CD8-positive, alpha-beta memory T cell (primary cell): Measurements from ENCODE around the gene CDK14. TPM values are rescaled to one million over a fixed set of nuclear protein-coding genes. Genes with fewer than 3 reads are reported as not detected.

Experiments used
- CTCF ChIA-PET: fragments of 350-600 bp; sonication (Branson Sonifier 250); formaldehyde crosslinking; loops from one replicate; lab custom pipeline; 2021; ENCODE audit warnings: antibody characterized with exemption; lab: Charles Lee
- POLR2A ChIA-PET: fragments of 350-600 bp; sonication (Branson Sonifier 250); formaldehyde crosslinking; loops from one replicate; lab custom pipeline; 2021; ENCODE audit warnings: antibody characterized with exemption; lab: Charles Lee
- DNase-seq, 5 donors: peaks; one replicate each; pipeline versions ENCODE4 v3.0.0 to v3.0.0-alpha.2; 2020 to 2022; ENCODE audit warnings: mixed read lengths in 1 of 5
- H3K27ac ChIP-seq: one replicate; pipeline ENCODE4 v1.7.0; 2013; ENCODE audit warnings: low read depth, mild to moderate bottlenecking, low read length, moderate library complexity
- H3K27me3 ChIP-seq: 2 replicates; pipeline ENCODE4 v1.7.0; 2013; ENCODE audit warnings: low read length, mild to moderate bottlenecking; ENCODE audit not compliant: insufficient read depth, poor library complexity, severe bottlenecking
- H3K36me3 ChIP-seq: 2 replicates; pipeline ENCODE4 v1.7.0; 2013; ENCODE audit warnings: mild to moderate bottlenecking, low read length, moderate library complexity; ENCODE audit not compliant: insufficient read depth
- H3K4me1 ChIP-seq: 2 replicates; pipeline ENCODE4 v1.7.0; 2013; ENCODE audit warnings: mild to moderate bottlenecking, low read length, moderate library complexity; ENCODE audit not compliant: insufficient read depth
- H3K4me3 ChIP-seq: 2 replicates; pipeline ENCODE4 v1.7.0; 2013; ENCODE audit warnings: mild to moderate bottlenecking, low read length
- H3K9me3 ChIP-seq: 2 replicates; pipeline ENCODE4 v1.7.0; 2013; ENCODE audit warnings: mild to moderate bottlenecking, low read length
- H3K27ac Mint-ChIP-seq, 8 donors: one replicate each; pipeline ENCODE4 v1.8.0; 2020 to 2021; ENCODE audit warnings: mixed read lengths in 8 of 8, mild to moderate bottlenecking in 6 of 8, inconsistent platforms in 3 of 8, moderate library complexity in 3 of 8
- H3K27me3 Mint-ChIP-seq, 2 donors: one replicate each; pipeline ENCODE4 v1.8.0; 2020 to 2021; ENCODE audit warnings: mixed read lengths in 2 of 2, mild to moderate bottlenecking in 1 of 2, moderate library complexity in 1 of 2
- H3K36me3 Mint-ChIP-seq, 3 donors: one replicate each; pipeline ENCODE4 v1.8.0; 2020 to 2021; ENCODE audit warnings: mixed read lengths in 3 of 3, inconsistent platforms in 1 of 3, mild to moderate bottlenecking in 1 of 3
- H3K4me1 Mint-ChIP-seq, 3 donors: one replicate each; pipeline ENCODE4 v1.8.0; 2020 to 2021; ENCODE audit warnings: mixed read lengths in 3 of 3, inconsistent platforms in 1 of 3, mild to moderate bottlenecking in 1 of 3
- H3K4me3 Mint-ChIP-seq, 7 donors: one replicate each; pipeline ENCODE4 v1.8.0; 2020 to 2021; ENCODE audit warnings: mixed read lengths in 7 of 7, mild to moderate bottlenecking in 6 of 7, moderate library complexity in 4 of 7, inconsistent platforms in 2 of 7
- H3K9me3 Mint-ChIP-seq, 5 donors: one replicate each; pipeline ENCODE4 v1.8.0; 2020 to 2022; ENCODE audit warnings: mixed read lengths in 5 of 5, mild to moderate bottlenecking in 3 of 5, moderate library complexity in 2 of 5, inconsistent platforms in 1 of 5
- polyA plus RNA-seq: library from polyadenylated mRNA; unstranded; fragments of 300-500 nt; fragmentation: Illumina TruSeq; gene quantifications from one replicate; pipeline ENCODE4 v1.2.3, GENCODE V29; 2021
- total RNA-seq, 2 experiments: library from RNA; stranded (reverse); gene quantifications; one replicate each; pipeline ENCODE4 v1.2.3, GENCODE V29; 2021

The CDK14 gene
- total and polyA plus RNA-seq, 3 experiments from 2014 or later, result 0.05 to 0.20 TPM; not detected in 1

- H3K27me3 ChIP-seq, result no peaks in the 10 kb centered on the region
- H3K36me3 ChIP-seq, result no peaks in the 10 kb centered on the region
- H3K27ac Mint-ChIP-seq, result no peak overlapping the region
- no peaks in the 10 kb centered on the region for H3K4me1 Mint-ChIP-seq
- H3K9me3 ChIP-seq, result no peaks in the 10 kb centered on the region
- H3K27me3 Mint-ChIP-seq, result no peaks in the 10 kb centered on the region
- no peak overlapping the region for H3K27ac ChIP-seq
- no peaks in the 10 kb centered on the region for H3K36me3 Mint-ChIP-seq
- ChIA-PET CTCF (no interaction called here), POLR2A (no interaction called here)
- peaks cover 0 to 4% (median 0%) of the 10 kb centered on the region in 5 donors for H3K9me3 Mint-ChIP-seq
- H3K4me3 ChIP-seq, result no peak overlapping the region
- no peak overlapping the region for H3K4me3 Mint-ChIP-seq
- DNase-seq, result no peak
- H3K4me1 ChIP-seq, result no peaks in the 10 kb centered on the region
Measured at GRCh38 chr7:91103363-91103762, 507.2 kb downstream of the CDK14 start.

- DNase-seq, result no peak
- Histone ChIP-seq H3K4me1 (no peaks in the 10 kb centered on the region), H3K27me3 (no peaks in the 10 kb centered on the region), H3K27ac (no peak overlapping the region), H3K4me3 (no peak overlapping the region), H3K9me3 (no peaks in the 10 kb centered on the region), H3K36me3 (no peaks in the 10 kb centered on the region)
- H3K27me3 Mint-ChIP-seq, result no peaks in the 10 kb centered on the region
- H3K4me1 Mint-ChIP-seq, result no peaks in the 10 kb centered on the region
- H3K36me3 Mint-ChIP-seq, result no peaks in the 10 kb centered on the region
- H3K27ac Mint-ChIP-seq, result no peak overlapping the region
- no peak overlapping the region for H3K4me3 Mint-ChIP-seq
- POLR2A ChIA-PET, result no interaction called here
- CTCF ChIA-PET, result no interaction called here
- H3K9me3 Mint-ChIP-seq, result peaks cover 0 to 4% (median 0%) of the 10 kb centered on the region in 5 donors
Measured at GRCh38 chr7:91107460-91107859, 511.3 kb downstream of the CDK14 start.

- H3K27ac ChIP-seq, result no peak overlapping the region
- H3K9me3 ChIP-seq, result no peaks in the 10 kb centered on the region
- DNase-seq, result no peak
- CTCF ChIA-PET, result no interaction called here
- H3K4me1 ChIP-seq, result no peaks in the 10 kb centered on the region
- no peaks in the 10 kb centered on the region for H3K4me1 Mint-ChIP-seq
- H3K36me3 Mint-ChIP-seq, result no peaks in the 10 kb centered on the region
- no peaks in the 10 kb centered on the region for H3K27me3 Mint-ChIP-seq
- H3K4me3 Mint-ChIP-seq, result no peak overlapping the region
- POLR2A ChIA-PET, result no interaction called here
- H3K27ac Mint-ChIP-seq, result no peak overlapping the region
- no peak overlapping the region for H3K4me3 ChIP-seq
- H3K9me3 Mint-ChIP-seq, result peaks cover 0 to 4% (median 0%) of the 10 kb centered on the region in 5 donors
- H3K27me3 ChIP-seq, result no peaks in the 10 kb centered on the region
- H3K36me3 ChIP-seq, result no peaks in the 10 kb centered on the region
Measured at GRCh38 chr7:91109200-91109599, 513.1 kb downstream of the CDK14 start.

- POLR2A ChIA-PET, result no interaction called here
- Histone ChIP-seq H3K9me3 (no peaks in the 10 kb centered on the region), H3K4me3 (no peak overlapping the region), H3K36me3 (no peaks in the 10 kb centered on the region), H3K4me1 (no peaks in the 10 kb centered on the region), H3K27ac (no peak overlapping the region), H3K27me3 (no peaks in the 10 kb centered on the region)
- CTCF ChIA-PET, result no interaction called here
- Mint-ChIP-seq H3K9me3 (peaks cover 0 to 2% (median 0%) of the 10 kb centered on the region in 5 donors), H3K4me1 (no peaks in the 10 kb centered on the region), H3K27me3 (no peaks in the 10 kb centered on the region), H3K4me3 (no peak overlapping the region), H3K27ac (no peak overlapping the region), H3K36me3 (no peaks in the 10 kb centered on the region)
- DNase-seq, result no peak
Measured at GRCh38 chr7:91112902-91113341, 516.8 kb downstream of the CDK14 start.

- CTCF ChIA-PET, result no interaction called here
- H3K36me3 ChIP-seq, result no peaks in the 10 kb centered on the region
- H3K9me3 ChIP-seq, result no peaks in the 10 kb centered on the region
- POLR2A ChIA-PET, result no interaction called here
- no peak overlapping the region for H3K27ac ChIP-seq
- no peaks in the 10 kb centered on the region for H3K4me1 Mint-ChIP-seq
- H3K27me3 Mint-ChIP-seq, result no peaks in the 10 kb centered on the region
- no peaks in the 10 kb centered on the region for H3K4me1 ChIP-seq
- H3K27me3 ChIP-seq, result no peaks in the 10 kb centered on the region
- no peaks in the 10 kb centered on the region for H3K36me3 Mint-ChIP-seq
- no peak overlapping the region for H3K27ac Mint-ChIP-seq
- no peak overlapping the region for H3K4me3 ChIP-seq
- no peak for DNase-seq
- peaks cover 0 to 2% (median 0%) of the 10 kb centered on the region in 5 donors for H3K9me3 Mint-ChIP-seq
- H3K4me3 Mint-ChIP-seq, result no peak overlapping the region
Measured at GRCh38 chr7:91114232-91114631, 518.1 kb downstream of the CDK14 start.

GRCh38 chr7:91126762-91127161 lies 530.6 kb downstream of the CDK14 start:
- DNase-seq, result no peak
- Histone ChIP-seq H3K36me3 (no peaks in the 10 kb centered on the region), H3K27ac (no peak overlapping the region), H3K27me3 (no peaks in the 10 kb centered on the region), H3K4me1 (no peaks in the 10 kb centered on the region), H3K9me3 (no peaks in the 10 kb centered on the region), H3K4me3 (no peak overlapping the region)
- H3K4me1 Mint-ChIP-seq, result no peaks in the 10 kb centered on the region
- H3K36me3 Mint-ChIP-seq, result no peaks in the 10 kb centered on the region
- CTCF ChIA-PET, result no interaction called here
- H3K9me3 Mint-ChIP-seq, result peaks cover 0 to 4% (median 0%) of the 10 kb centered on the region in 5 donors
- H3K27me3 Mint-ChIP-seq, result no peaks in the 10 kb centered on the region
- POLR2A ChIA-PET, result no interaction called here
- no peak overlapping the region for H3K27ac Mint-ChIP-seq
- H3K4me3 Mint-ChIP-seq, result no peak overlapping the region

- Histone ChIP-seq H3K27ac (no peak overlapping the region), H3K4me1 (no peaks in the 10 kb centered on the region), H3K9me3 (no peaks in the 10 kb centered on the region), H3K27me3 (no peaks in the 10 kb centered on the region), H3K4me3 (no peak overlapping the region), H3K36me3 (no peaks in the 10 kb centered on the region)
- H3K27me3 Mint-ChIP-seq, result no peaks in the 10 kb centered on the region
- H3K36me3 Mint-ChIP-seq, result no peaks in the 10 kb centered on the region
- ChIA-PET POLR2A (no interaction called here), CTCF (no interaction called here)
- no peak overlapping the region for H3K4me3 Mint-ChIP-seq
- DNase-seq, result no peak
- no peaks in the 10 kb centered on the region for H3K4me1 Mint-ChIP-seq
- no peak overlapping the region for H3K27ac Mint-ChIP-seq
- peaks cover 0 to 5% (median 0%) of the 10 kb centered on the region in 5 donors for H3K9me3 Mint-ChIP-seq
Measured at GRCh38 chr7:91127325-91127724, 531.2 kb downstream of the CDK14 start.

GRCh38 chr7:91127959-91128358 lies 531.8 kb downstream of the CDK14 start:
- CTCF ChIA-PET, result no interaction called here
- Mint-ChIP-seq H3K4me3 (no peak overlapping the region), H3K9me3 (peaks cover 0 to 5% (median 0%) of the 10 kb centered on the region in 5 donors), H3K27me3 (no peaks in the 10 kb centered on the region), H3K36me3 (no peaks in the 10 kb centered on the region), H3K4me1 (no peaks in the 10 kb centered on the region), H3K27ac (no peak overlapping the region)
- POLR2A ChIA-PET, result no interaction called here
- Histone ChIP-seq H3K4me3 (no peak overlapping the region), H3K36me3 (no peaks in the 10 kb centered on the region), H3K27me3 (no peaks in the 10 kb centered on the region), H3K4me1 (no peaks in the 10 kb centered on the region), H3K27ac (no peak overlapping the region), H3K9me3 (no peaks in the 10 kb centered on the region)
- DNase-seq, result no peak
